ENCODE results near the gene CEP104.

DNA sequence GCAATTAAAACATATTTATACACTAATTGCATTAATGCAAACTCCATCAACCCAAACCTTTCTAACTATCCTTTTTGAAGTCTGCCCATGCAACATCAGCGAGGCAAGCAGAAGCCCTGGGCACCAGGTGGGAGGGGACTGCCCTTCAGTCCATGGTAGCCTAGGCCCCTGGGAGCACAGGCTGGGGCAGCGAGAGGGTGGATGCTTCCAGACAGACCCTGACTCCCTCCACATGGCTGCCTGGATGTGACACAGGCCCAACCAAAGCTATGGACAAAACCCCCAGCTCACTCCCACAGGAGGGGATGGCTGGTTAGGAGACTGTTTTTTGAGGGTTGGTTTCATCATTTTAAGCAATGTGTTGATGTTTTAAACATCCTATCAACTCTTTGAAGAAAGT lies 42.9 kb downstream of the CEP104 start:
- TF ChIP-seq POLR2A (IDR thresholded peaks at IDR 0.05; ENCODE audit: low read length) (no peak), CBX2 (IDR thresholded peaks at IDR 0.05; ENCODE audit: borderline replicate concordance, low read depth) (no peak), EP300 (IDR thresholded peaks at IDR 0.05) (no peak), FOSL2 (IDR thresholded peaks at IDR 0.05) (no peak), FOSL2 (CRISPR knock-in tag; IDR thresholded peaks at IDR 0.05) (no peak), HDAC2 (IDR thresholded peaks at IDR 0.05) (no peak), RAD21 (conservative IDR thresholded peaks at IDR 0.05 in 1 of 2, IDR thresholded peaks at IDR 0.05 in 1 of 2) (no peak), JUN (IDR thresholded peaks at IDR 0.05) (no peak)
- TF ChIP-seq, protein P1, sequence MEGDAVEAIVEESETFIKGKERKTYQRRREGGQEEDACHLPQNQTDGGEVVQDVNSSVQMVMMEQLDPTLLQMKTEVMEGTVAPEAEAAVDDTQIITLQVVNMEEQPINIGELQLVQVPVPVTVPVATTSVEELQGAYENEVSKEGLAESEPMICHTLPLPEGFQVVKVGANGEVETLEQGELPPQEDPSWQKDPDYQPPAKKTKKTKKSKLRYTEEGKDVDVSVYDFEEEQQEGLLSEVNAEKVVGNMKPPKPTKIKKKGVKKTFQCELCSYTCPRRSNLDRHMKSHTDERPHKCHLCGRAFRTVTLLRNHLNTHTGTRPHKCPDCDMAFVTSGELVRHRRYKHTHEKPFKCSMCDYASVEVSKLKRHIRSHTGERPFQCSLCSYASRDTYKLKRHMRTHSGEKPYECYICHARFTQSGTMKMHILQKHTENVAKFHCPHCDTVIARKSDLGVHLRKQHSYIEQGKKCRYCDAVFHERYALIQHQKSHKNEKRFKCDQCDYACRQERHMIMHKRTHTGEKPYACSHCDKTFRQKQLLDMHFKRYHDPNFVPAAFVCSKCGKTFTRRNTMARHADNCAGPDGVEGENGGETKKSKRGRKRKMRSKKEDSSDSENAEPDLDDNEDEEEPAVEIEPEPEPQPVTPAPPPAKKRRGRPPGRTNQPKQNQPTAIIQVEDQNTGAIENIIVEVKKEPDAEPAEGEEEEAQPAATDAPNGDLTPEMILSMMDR (IDR thresholded peaks at IDR 0.05), result no peak
- TF ChIP-seq, protein P2, sequence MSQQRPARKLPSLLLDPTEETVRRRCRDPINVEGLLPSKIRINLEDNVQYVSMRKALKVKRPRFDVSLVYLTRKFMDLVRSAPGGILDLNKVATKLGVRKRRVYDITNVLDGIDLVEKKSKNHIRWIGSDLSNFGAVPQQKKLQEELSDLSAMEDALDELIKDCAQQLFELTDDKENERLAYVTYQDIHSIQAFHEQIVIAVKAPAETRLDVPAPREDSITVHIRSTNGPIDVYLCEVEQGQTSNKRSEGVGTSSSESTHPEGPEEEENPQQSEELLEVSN (IDR thresholded peaks at IDR 0.05; ENCODE audit: borderline replicate concordance, low read depth), result no peak
